ENCODE data around the gene HSPA12A. TPM values are rescaled to one million over a fixed set of nuclear protein-coding genes. Genes with fewer than 3 reads are reported as not detected.

HSPA12A gene
- polyA plus RNA-seq, 1 donor (not counting 4 experiments of a cell fraction or from before 2014, with no cell fraction given): 8.1 TPM

DNA sequence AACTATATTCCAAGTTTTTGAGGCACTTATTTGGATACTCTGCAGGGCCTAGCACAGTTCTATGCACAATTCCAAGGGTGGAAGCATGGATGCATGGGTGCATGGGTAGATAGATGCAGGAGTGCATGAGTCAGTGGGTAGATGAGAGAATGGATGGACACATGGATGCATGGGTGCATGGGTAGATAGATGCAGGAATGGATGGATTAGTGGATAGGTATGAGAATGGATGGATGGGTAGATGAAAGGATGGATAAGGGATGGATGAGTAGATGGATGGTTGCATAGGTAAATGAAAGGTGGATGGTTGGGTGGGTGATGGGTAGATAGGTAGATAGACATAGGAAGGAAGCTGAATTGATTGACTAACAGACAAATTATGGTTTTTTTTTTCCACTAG is 106.0 kb downstream of the HSPA12A start:
- no peaks in the 10 kb centered on the region for H3K9me1 ChIP-seq (ENCODE audit: control insufficient read depth, extremely low read depth, insufficient read depth, low read length)
- dilution Hi-C loops (cut with MboI; ENCODE audit: extremely low pct_ligation_motif_present, low sequenced_read_pairs): no loop called here
- no peak overlapping the region for H3K4me2 ChIP-seq (ENCODE audit: control insufficient read depth, extremely low read depth, insufficient read depth, low read depth, low read length)
- H3K36me3 ChIP-seq (ENCODE audit: control insufficient read depth in 2 of 2, extremely low read depth in 1 of 2, insufficient read depth in 2 of 2, low read length in 2 of 2): no peaks in the 10 kb centered on the region
- H3K9me3 ChIP-seq (ENCODE audit: control insufficient read depth, low read depth, low read length): no peaks in the 10 kb centered on the region
- no peak for TF ChIP-seq EZH2 (IDR thresholded peaks at IDR 0.05; ENCODE audit: low read length)
- TF ChIP-seq, protein P1, sequence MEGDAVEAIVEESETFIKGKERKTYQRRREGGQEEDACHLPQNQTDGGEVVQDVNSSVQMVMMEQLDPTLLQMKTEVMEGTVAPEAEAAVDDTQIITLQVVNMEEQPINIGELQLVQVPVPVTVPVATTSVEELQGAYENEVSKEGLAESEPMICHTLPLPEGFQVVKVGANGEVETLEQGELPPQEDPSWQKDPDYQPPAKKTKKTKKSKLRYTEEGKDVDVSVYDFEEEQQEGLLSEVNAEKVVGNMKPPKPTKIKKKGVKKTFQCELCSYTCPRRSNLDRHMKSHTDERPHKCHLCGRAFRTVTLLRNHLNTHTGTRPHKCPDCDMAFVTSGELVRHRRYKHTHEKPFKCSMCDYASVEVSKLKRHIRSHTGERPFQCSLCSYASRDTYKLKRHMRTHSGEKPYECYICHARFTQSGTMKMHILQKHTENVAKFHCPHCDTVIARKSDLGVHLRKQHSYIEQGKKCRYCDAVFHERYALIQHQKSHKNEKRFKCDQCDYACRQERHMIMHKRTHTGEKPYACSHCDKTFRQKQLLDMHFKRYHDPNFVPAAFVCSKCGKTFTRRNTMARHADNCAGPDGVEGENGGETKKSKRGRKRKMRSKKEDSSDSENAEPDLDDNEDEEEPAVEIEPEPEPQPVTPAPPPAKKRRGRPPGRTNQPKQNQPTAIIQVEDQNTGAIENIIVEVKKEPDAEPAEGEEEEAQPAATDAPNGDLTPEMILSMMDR (optimal IDR thresholded peaks at IDR 0.05 in 1 of 3, IDR thresholded peaks at IDR 0.05 in 1 of 3, conservative IDR thresholded peaks at IDR 0.05 in 1 of 3; ENCODE audit: extremely low read depth in 1 of 3, insufficient read depth in 2 of 3, low read length in 3 of 3): no peak
- H2AFZ ChIP-seq (ENCODE audit: control insufficient read depth, low read length): no peak overlapping the region
- H3K4me3 ChIP-seq (ENCODE audit: control insufficient read depth in 2 of 3, extremely low read depth in 1 of 3, insufficient read depth in 2 of 3, low read depth in 1 of 3, low read length in 3 of 3): no peak overlapping the region
- peaks cover 5% of the 10 kb centered on the region for H3K4me1 ChIP-seq (ENCODE audit: control insufficient read depth, extremely low read depth, insufficient read depth, low read length)
- H3K27ac ChIP-seq (ENCODE audit: control insufficient read depth, insufficient read depth, low read length): no peak overlapping the region
- H3K79me2 ChIP-seq (ENCODE audit: control insufficient read depth, insufficient read depth, low read length): no peaks in the 10 kb centered on the region
- no peak for FAIRE-seq
- no peaks in the 10 kb centered on the region for H4K20me1 ChIP-seq (ENCODE audit: control insufficient read depth, extremely low read depth, insufficient read depth, low read length)
- H3K27me3 ChIP-seq (ENCODE audit: control insufficient read depth, extremely low read depth, insufficient read depth, low read length): no peaks in the 10 kb centered on the region
- DNase-seq (ENCODE audit: low read depth, low spot score): no peak
- H3K9ac ChIP-seq (ENCODE audit: control insufficient read depth, extremely low read depth, insufficient read depth, low read length): no peak overlapping the region

DNA sequence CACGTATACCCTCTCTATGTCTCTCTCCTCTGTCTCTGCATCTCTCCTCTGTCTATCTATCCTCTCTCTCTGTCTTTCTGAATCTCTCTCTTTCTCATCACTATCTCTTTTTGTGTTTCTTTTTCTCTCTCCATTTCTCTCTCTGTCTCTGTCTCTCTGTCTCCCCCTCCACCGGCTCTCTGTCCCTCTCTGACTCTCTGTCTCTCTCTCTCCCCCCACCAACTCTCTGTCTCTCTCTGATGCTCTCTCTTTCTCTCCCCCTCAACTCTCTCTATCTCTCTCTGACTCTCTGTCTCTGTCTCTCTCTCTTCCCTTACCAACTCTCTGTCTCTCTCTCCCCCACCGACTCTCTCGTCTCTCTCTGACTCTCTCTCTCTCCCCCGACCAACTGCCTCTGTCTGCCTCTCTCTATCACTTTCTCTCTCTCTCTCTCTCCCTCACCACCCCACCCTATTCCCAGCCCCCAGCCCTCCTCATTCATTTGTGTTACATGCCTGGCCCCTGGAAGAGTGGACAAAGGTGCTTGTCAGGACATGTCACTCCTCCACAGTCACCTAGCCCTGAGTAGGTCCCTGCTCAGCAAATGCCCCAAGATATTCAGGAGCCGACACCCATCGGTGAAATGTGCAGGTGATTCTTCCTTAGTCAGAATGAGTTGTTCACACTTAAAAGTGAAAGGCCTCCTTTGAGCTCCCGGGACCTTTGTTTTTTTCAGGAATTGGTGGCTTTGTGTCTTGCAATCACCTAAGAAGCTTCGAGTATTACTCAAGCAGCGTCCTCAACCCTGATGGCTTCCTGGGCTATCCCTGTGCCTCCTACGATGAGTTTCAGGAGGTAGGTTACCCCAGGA is 108.0 kb downstream of the HSPA12A start:
- Histone ChIP-seq H3K4me3 (ENCODE audit: control insufficient read depth in 2 of 3, extremely low read depth in 1 of 3, insufficient read depth in 2 of 3, low read depth in 1 of 3, low read length in 3 of 3) (no peak overlapping the region), H3K36me3 (ENCODE audit: control insufficient read depth in 2 of 2, extremely low read depth in 1 of 2, insufficient read depth in 2 of 2, low read length in 2 of 2) (no peaks in the 10 kb centered on the region), H3K4me1 (ENCODE audit: control insufficient read depth, extremely low read depth, insufficient read depth, low read length) (peaks cover 5% of the 10 kb centered on the region), H4K20me1 (ENCODE audit: control insufficient read depth, extremely low read depth, insufficient read depth, low read length) (no peaks in the 10 kb centered on the region), H3K4me2 (ENCODE audit: control insufficient read depth, extremely low read depth, insufficient read depth, low read depth, low read length) (no peak overlapping the region), H3K9me1 (ENCODE audit: control insufficient read depth, extremely low read depth, insufficient read depth, low read length) (no peaks in the 10 kb centered on the region), H3K79me2 (ENCODE audit: control insufficient read depth, insufficient read depth, low read length) (no peaks in the 10 kb centered on the region), H2AFZ (ENCODE audit: control insufficient read depth, low read length) (no peak overlapping the region), H3K9ac (ENCODE audit: control insufficient read depth, extremely low read depth, insufficient read depth, low read length) (no peak overlapping the region), H3K27ac (ENCODE audit: control insufficient read depth, insufficient read depth, low read length) (no peak overlapping the region), H3K9me3 (ENCODE audit: control insufficient read depth, low read depth, low read length) (no peaks in the 10 kb centered on the region), H3K27me3 (ENCODE audit: control insufficient read depth, extremely low read depth, insufficient read depth, low read length) (no peaks in the 10 kb centered on the region)
- dilution Hi-C loops (cut with MboI; ENCODE audit: extremely low pct_ligation_motif_present, low sequenced_read_pairs): no loop called here
- no peak for FAIRE-seq
- no peak for TF ChIP-seq EZH2 (IDR thresholded peaks at IDR 0.05; ENCODE audit: low read length)
- DNase-seq (ENCODE audit: low read depth, low spot score): no peak

All from keratinocyte (primary cell).